B cell (primary cell): ENCODE data around the gene KCNE1. TPM values are rescaled to one million over a fixed set of nuclear protein-coding genes. Genes with fewer than 3 reads are reported as not detected.

ENCODE experiments used
- ATAC-seq: fragments of 200-7000 bp; cut with Tn5 transposase; one replicate; pipeline ENCODE4 v1.10.0; 2021; ENCODE audit warnings: low read depth, mild to moderate bottlenecking, moderate number of reproducible peaks, moderate library complexity
- CTCF ChIA-PET: fragments of 350-600 bp; sonication (Branson Sonifier 250); formaldehyde crosslinking; loops from one replicate; lab custom pipeline; 2021; ENCODE audit warnings: antibody characterized with exemption, inconsistent platforms; lab: Charles Lee
- POLR2A ChIA-PET: fragments of 350-600 bp; sonication (Branson Sonifier 250); formaldehyde crosslinking; loops from one replicate; lab custom pipeline; 2021; ENCODE audit warnings: antibody characterized with exemption; lab: Charles Lee
- DNase-seq: peaks from one replicate; pipeline ENCODE4 v3.0.0; 2013
- H2AFZ ChIP-seq: 2 replicates; pipeline ENCODE4 v1.6.1; 2012; ENCODE audit warnings: mild to moderate bottlenecking, low read depth, low read length; ENCODE audit not compliant: insufficient read depth, poor library complexity, severe bottlenecking
- H3K27ac ChIP-seq, 2 donors: 1 replicate in 1 of 2; 2 replicates in 1 of 2; pipeline ENCODE4 v1.5.1; 2012 to 2013; ENCODE audit warnings: low read length in 2 of 2, mild to moderate bottlenecking in 2 of 2, moderate library complexity in 1 of 2
- H3K27me3 ChIP-seq, 4 experiments: fragments of 200-600 bp in 1 of 4; sonication (generic) in 1 of 4; replicated peaks in 1 of 4; 1 replicate in 2 of 4; 2 replicates in 2 of 4; pipeline versions ENCODE4 v1.6.1 to v1.7.0; 2013 to 2016; ENCODE audit warnings: low read length in 3 of 4, mild to moderate bottlenecking in 2 of 4, mixed read lengths in 1 of 4, moderate library complexity in 1 of 4; ENCODE audit not compliant: insufficient read depth in 4 of 4, control insufficient read depth in 3 of 4; ENCODE audit errors: control extremely low read depth in 1 of 4
- H3K36me3 ChIP-seq, 2 experiments: replicated peaks in 1 of 2; 1 replicate in 1 of 2; 2 replicates in 1 of 2; pipeline versions ENCODE4 v1.6.1 to v1.7.1; 2013; ENCODE audit warnings: low read length in 1 of 2; ENCODE audit not compliant: insufficient read depth in 2 of 2, control insufficient read depth in 1 of 2; ENCODE audit errors: control extremely low read depth in 1 of 2, extremely low read depth in 1 of 2
- H3K4me1 ChIP-seq, 2 donors: fragments of 200-600 bp in 1 of 2; sonication (generic) in 1 of 2; 1 replicate in 1 of 2; 2 replicates in 1 of 2; pipeline versions ENCODE4 v1.5.1 to v1.6.1; 2013 to 2017; ENCODE audit warnings: low read length in 2 of 2; ENCODE audit not compliant: control insufficient read depth in 2 of 2, insufficient read depth in 2 of 2
- H3K4me2 ChIP-seq: replicated peaks from 2 replicates; pipeline ENCODE3; 2012; ENCODE audit warnings: mild to moderate bottlenecking, low read depth, low read length; ENCODE audit not compliant: poor library complexity, severe bottlenecking
- H3K4me3 ChIP-seq, 5 experiments: fragments of 200-600 bp in 1 of 5; sonication (generic) in 1 of 5; 1 replicate in 3 of 5; 2 replicates in 2 of 5; pipeline versions ENCODE4 v1.5.1 to v1.7.0; 2011 to 2016; ENCODE audit warnings: low read length in 4 of 5, mild to moderate bottlenecking in 4 of 5, low read depth in 2 of 5, control low read depth in 1 of 5, moderate library complexity in 1 of 5; ENCODE audit not compliant: insufficient read depth in 1 of 5; ENCODE audit errors: control extremely low read depth in 1 of 5, extremely low read depth in 1 of 5
- H3K79me2 ChIP-seq: fragments of 200-600 bp; sonication (generic); one replicate; pipeline ENCODE4 v1.6.0; 2016; ENCODE audit warnings: low read length; ENCODE audit not compliant: control insufficient read depth, insufficient read depth
- H3K9ac ChIP-seq: fragments of 200-600 bp; sonication (generic); 2 replicates; pipeline ENCODE4 v1.6.1; 2017; ENCODE audit warnings: mild to moderate bottlenecking, low read length, moderate library complexity
- H3K9me3 ChIP-seq, 3 donors: one replicate each; pipeline versions ENCODE4 v1.6.1 to v1.7.1; 2013; ENCODE audit warnings: low read length in 2 of 3; ENCODE audit not compliant: control insufficient read depth in 2 of 3, insufficient read depth in 1 of 3; ENCODE audit errors: control extremely low read depth in 1 of 3
- H4K20me1 ChIP-seq: 2 replicates; pipeline ENCODE4 v1.6.0; 2012; ENCODE audit warnings: mild to moderate bottlenecking, low read length; ENCODE audit not compliant: insufficient read depth, control insufficient read depth, poor library complexity, severe bottlenecking
- H3K27ac Mint-ChIP-seq: one replicate; pipeline ENCODE4 v1.8.0; 2021; ENCODE audit warnings: mixed read lengths
- H3K27me3 Mint-ChIP-seq: one replicate; pipeline ENCODE4 v1.8.0; 2021; ENCODE audit warnings: mixed read lengths
- H3K4me1 Mint-ChIP-seq: one replicate; pipeline ENCODE4 v1.8.0; 2021; ENCODE audit warnings: mixed read lengths
- H3K4me3 Mint-ChIP-seq: one replicate; pipeline ENCODE4 v1.8.0; 2021; ENCODE audit warnings: mixed read lengths
- H3K9me3 Mint-ChIP-seq: one replicate; pipeline ENCODE4 v1.8.0; 2022; ENCODE audit warnings: mixed read lengths; ENCODE audit not compliant: insufficient read depth
- EZH2 ChIP-seq: IDR thresholded peaks from 2 replicates; pipeline ENCODE4 v1.6.1; 2012; ENCODE audit warnings: borderline replicate concordance, low read depth, mild to moderate bottlenecking, moderate library complexity, low read length; ENCODE audit not compliant: insufficient read depth, poor library complexity, severe bottlenecking
- WGBS: methylation state at CpG from one replicate; pipeline ENCODE4 v1.1.5; 2013; ENCODE audit warnings: missing lambda C conversion rate; ENCODE audit not compliant: insufficient coverage; 5-methylcytosine and 5-hydroxymethylcytosine counted together
- intact Hi-C: fragments of 100-400 bp; cut with micrococcal nuclease; formaldehyde crosslinking; loops from one replicate; pipeline ENCODE4 v1.10.0; 2022
- polyA plus RNA-seq: library from polyadenylated mRNA; depleted of rRNA; stranded (reverse); fragments of >200 nt; gene quantifications from 2 replicates; pipeline ENCODE4 v1.2.3, GENCODE V29; 2012
- total RNA-seq, 2 donors: library from RNA; stranded (reverse); fragments of 120-200 nt in 1 of 2; gene quantifications; 1 replicate in 1 of 2; 2 replicates in 1 of 2; pipeline versions ENCODE4 v1.2.3 to v1.2.4, GENCODE V29; 2013 to 2022
- TF ChIP-seq, protein P1 (sequence below): fragments of 200-600 bp; IDR thresholded peaks from one replicate; pipeline ENCODE4 v1.8.0; 2022; ENCODE audit warnings: antibody characterized with exemption, mild to moderate bottlenecking

Gene KCNE1
- total and polyA plus RNA-seq, 2 donors (not counting 1 experiment from before 2014, with no cell fraction given), result 0.10 to 0.17 TPM

DNA sequence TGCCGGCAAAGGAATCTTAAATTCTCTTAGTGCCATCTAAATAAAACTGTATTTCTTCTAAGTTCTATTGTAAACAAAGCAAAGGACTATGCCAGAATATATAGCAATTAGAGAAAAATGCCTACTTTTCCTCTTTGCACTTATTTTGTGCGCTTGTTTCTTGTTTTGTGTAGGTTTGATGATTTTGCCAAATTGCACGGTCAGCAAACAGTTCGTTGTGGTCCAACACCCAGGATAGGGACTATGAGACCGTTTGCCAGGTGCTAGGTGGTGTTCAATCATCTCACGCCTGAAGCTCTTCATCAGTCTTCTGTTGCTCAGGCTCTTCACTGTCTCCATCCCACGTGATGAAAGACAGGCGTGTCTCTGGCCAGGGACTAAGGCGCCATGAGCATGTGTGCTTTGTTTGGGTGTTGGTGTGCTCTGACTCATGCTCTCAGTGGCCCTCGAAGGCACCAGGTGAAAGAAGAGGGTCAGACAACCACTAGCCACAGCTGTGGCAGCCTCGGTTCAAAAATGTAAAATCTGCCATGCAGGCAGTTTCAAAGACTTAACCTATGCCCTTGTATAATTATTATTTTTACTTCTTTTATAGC, 36.9 kb upstream of the KCNE1 start:
- Histone ChIP-seq H3K4me3 (no peak overlapping the region), H3K27ac (no peak overlapping the region), H3K4me2 (no peak overlapping the region), H3K79me2 (no peaks in the 10 kb centered on the region), H3K9ac (no peak overlapping the region), H3K27me3 (no peaks in the 10 kb centered on the region), H3K36me3 (no peaks in the 10 kb centered on the region), H4K20me1 (no peaks in the 10 kb centered on the region), H3K4me1 (peaks cover 23 to 27% of the 10 kb centered on the region in 2 donors), H3K9me3 (peaks cover 0 to 5% (median 4%) of the 10 kb centered on the region in 3 donors), H2AFZ (no peak overlapping the region)
- no peak overlapping the region for H3K27ac Mint-ChIP-seq
- H3K27me3 Mint-ChIP-seq, result no peaks in the 10 kb centered on the region
- no peaks in the 10 kb centered on the region for H3K9me3 Mint-ChIP-seq
- intact Hi-C loops, result no loop called here
- ChIA-PET CTCF (no interaction called here), POLR2A (no interaction called here)
- H3K4me3 Mint-ChIP-seq, result no peak overlapping the region
- no peak for TF ChIP-seq EZH2
- TF ChIP-seq, protein P1, sequence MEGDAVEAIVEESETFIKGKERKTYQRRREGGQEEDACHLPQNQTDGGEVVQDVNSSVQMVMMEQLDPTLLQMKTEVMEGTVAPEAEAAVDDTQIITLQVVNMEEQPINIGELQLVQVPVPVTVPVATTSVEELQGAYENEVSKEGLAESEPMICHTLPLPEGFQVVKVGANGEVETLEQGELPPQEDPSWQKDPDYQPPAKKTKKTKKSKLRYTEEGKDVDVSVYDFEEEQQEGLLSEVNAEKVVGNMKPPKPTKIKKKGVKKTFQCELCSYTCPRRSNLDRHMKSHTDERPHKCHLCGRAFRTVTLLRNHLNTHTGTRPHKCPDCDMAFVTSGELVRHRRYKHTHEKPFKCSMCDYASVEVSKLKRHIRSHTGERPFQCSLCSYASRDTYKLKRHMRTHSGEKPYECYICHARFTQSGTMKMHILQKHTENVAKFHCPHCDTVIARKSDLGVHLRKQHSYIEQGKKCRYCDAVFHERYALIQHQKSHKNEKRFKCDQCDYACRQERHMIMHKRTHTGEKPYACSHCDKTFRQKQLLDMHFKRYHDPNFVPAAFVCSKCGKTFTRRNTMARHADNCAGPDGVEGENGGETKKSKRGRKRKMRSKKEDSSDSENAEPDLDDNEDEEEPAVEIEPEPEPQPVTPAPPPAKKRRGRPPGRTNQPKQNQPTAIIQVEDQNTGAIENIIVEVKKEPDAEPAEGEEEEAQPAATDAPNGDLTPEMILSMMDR, result no peak
- H3K4me1 Mint-ChIP-seq, result peaks cover 28% of the 10 kb centered on the region
- DNase-seq, result no peak
- ATAC-seq, result no peak
- WGBS, result 75% methylated on average over 4 of the region's 11 CpGs

DNA sequence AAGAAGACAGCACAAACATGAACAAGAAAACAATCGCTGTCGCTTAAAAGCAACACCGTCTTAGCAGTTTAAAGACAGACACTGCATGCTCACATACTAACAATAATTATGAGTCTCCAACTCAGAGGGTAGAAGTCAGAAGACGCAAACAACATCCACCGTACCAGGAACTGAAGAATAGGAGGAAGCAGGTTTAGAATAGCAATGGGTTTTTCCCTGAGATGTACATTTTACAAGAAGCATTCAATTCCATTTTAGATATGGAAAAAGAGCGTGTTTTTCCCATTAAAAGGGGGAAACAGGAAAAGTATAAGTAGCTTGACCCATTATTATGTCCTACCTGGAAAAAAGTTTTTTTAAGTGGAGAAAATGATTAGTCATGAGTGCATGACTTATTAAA, 34.5 kb upstream of the KCNE1 start:
- Mint-ChIP-seq H3K27me3 (no peaks in the 10 kb centered on the region), H3K4me1 (peaks cover 28% of the 10 kb centered on the region), H3K27ac (no peak overlapping the region), H3K9me3 (no peaks in the 10 kb centered on the region), H3K4me3 (no peak overlapping the region)
- H3K9me3 ChIP-seq, result peaks cover 0 to 8% (median 5%) of the 10 kb centered on the region in 3 donors
- H4K20me1 ChIP-seq, result no peaks in the 10 kb centered on the region
- H3K27ac ChIP-seq, result no peak overlapping the region
- H3K36me3 ChIP-seq, result no peaks in the 10 kb centered on the region
- peaks cover 23 to 28% of the 10 kb centered on the region in 2 donors for H3K4me1 ChIP-seq
- CTCF ChIA-PET, result interaction anchor here (1.0 kb wide), 1 partner anchor 57 kb away, joined by 3 read pairs; no protein-coding TSS in a partner anchor
- WGBS, result no CpG with 5 or more reads among the region's 6 CpGs
- TF ChIP-seq, protein P1, result no peak
- no peak for TF ChIP-seq EZH2
- H2AFZ ChIP-seq, result peak overlapping the region; percentile 3
- no peak overlapping the region for H3K9ac ChIP-seq
- no peaks in the 10 kb centered on the region for H3K27me3 ChIP-seq
- DNase-seq, result no peak
- no peaks in the 10 kb centered on the region for H3K79me2 ChIP-seq
- H3K4me3 ChIP-seq, result no peak overlapping the region
- POLR2A ChIA-PET, result interaction anchor here (0.6 kb wide), 1 partner anchor 72 kb away, joined by 4 read pairs; no protein-coding TSS in a partner anchor
- peak overlapping the region; percentile 10 for H3K4me2 ChIP-seq
- ATAC-seq, result no peak
- intact Hi-C loops, result no loop called here
